ENCODE data around the gene NCAN. TPM values are rescaled to one million over a fixed set of nuclear protein-coding genes. Genes with fewer than 3 reads are reported as not detected.

NCAN gene
- total and polyA plus RNA-seq, 2 of the 13 experiments (the other 11 are each of a cell fraction or from before 2014, with no cell fraction given), result not detected

DNA sequence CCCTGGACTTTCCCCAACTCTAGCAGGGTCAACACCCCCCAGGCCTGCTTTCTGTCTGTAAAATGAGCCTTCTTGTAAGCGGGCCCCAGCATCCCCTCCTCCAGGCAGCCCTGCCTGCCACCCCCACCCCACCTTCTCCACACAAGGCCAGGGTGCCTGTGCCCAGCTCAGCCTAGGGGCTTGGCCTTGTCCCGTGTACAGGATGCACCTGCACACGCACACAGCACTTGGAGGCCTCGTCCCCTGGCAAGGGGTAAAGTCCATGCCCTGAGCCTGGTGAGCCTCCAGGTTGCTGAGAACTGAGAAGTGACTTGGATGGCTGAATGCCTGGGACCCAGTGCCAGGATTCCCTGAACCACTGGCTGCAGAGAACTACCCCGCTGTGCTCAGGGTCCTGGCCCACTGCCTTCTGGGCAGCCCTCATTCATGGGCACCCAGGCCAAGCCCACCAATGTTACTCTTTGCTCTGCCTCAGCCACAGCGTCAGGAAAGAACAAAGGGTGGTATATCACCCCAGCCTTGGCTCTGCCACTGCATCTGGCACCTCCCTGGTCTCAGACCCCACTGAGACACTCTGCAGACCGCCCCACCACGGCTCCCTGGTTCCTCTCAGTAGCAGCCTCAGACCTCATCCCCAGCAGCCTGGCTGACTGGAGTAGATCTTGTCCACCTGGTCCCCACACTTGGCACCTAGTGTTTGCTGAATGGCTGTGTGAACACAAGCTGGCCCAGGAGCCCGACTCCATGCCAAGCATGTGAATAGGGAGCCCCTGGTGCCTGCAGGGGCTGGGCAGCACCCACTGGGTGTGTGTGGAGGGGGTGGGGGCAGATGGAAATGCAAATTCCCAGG, 63.2 kb downstream of the NCAN start (continued):
- TF ChIP-seq ZNF556 (CRISPR knock-in tag; IDR thresholded peaks at IDR 0.05; ENCODE audit: borderline replicate concordance), result no peak
- TF ChIP-seq DPF2 (CRISPR knock-in tag; IDR thresholded peaks at IDR 0.05; ENCODE audit: borderline replicate concordance, low read depth), result 0 out of 2 replicates have a peak, but pooled peaks have one; percentile 45
- TF ChIP-seq, protein P1, sequence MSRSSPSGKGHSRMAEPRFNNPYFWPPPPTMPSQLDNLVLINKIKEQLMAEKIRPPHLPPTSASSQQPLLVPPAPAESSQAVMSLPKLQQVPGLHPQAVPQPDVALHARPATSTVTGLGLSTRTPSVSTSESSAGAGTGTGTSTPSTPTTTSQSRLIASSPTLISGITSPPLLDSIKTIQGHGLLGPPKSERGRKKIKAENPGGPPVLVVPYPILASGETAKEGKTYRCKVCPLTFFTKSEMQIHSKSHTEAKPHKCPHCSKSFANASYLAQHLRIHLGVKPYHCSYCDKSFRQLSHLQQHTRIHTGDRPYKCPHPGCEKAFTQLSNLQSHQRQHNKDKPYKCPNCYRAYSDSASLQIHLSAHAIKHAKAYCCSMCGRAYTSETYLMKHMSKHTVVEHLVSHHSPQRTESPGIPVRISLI (CRISPR knock-in tag; IDR thresholded peaks at IDR 0.05; ENCODE audit: borderline replicate concordance), result no peak
- TF ChIP-seq MTA1 (CRISPR knock-in tag; IDR thresholded peaks at IDR 0.05; ENCODE audit: borderline replicate concordance), result peak; percentile 23; the same call in 1 of the 2 replicates
- TF ChIP-seq PHF21A (CRISPR knock-in tag; IDR thresholded peaks at IDR 0.05), result 0 out of 2 replicates have a peak, but pooled peaks have one; percentile 39
- no peak for TF ChIP-seq ZSCAN9 (CRISPR knock-in tag; IDR thresholded peaks at IDR 0.05; ENCODE audit: borderline replicate concordance)
- no peak for TF ChIP-seq KLF12 (CRISPR knock-in tag; IDR thresholded peaks at IDR 0.05; ENCODE audit: borderline replicate concordance)
- no peak for TF ChIP-seq ZNF253 (CRISPR knock-in tag; IDR thresholded peaks at IDR 0.05; ENCODE audit: borderline replicate concordance)
- TF ChIP-seq ETV5 (CRISPR knock-in tag; IDR thresholded peaks at IDR 0.05; ENCODE audit: borderline replicate concordance), result no peak
- TF ChIP-seq AGO2 (optimal IDR thresholded peaks at IDR 0.05; ENCODE audit: low read depth, low read length), result peak; percentile 47
- no peak for TF ChIP-seq CC2D1A (CRISPR knock-in tag; IDR thresholded peaks at IDR 0.05)
- TF ChIP-seq ZFY (CRISPR knock-in tag; IDR thresholded peaks at IDR 0.05), result no peak
- TF ChIP-seq MIXL1 (CRISPR knock-in tag; IDR thresholded peaks at IDR 0.05), result no peak
- TF ChIP-seq ZNF446 (CRISPR knock-in tag; IDR thresholded peaks at IDR 0.05), result no peak
- peak; percentile 37; the same call in 1 of the 2 replicates for TF ChIP-seq PAXIP1 (CRISPR knock-in tag; conservative IDR thresholded peaks at IDR 0.05)
- TF ChIP-seq RFX1 (IDR thresholded peaks at IDR 0.05), result no peak
- TF ChIP-seq ZNF329 (CRISPR knock-in tag; IDR thresholded peaks at IDR 0.05; ENCODE audit: low read depth), result no peak
- TF ChIP-seq GATA4 (IDR thresholded peaks at IDR 0.05; ENCODE audit: borderline replicate concordance, low read depth), result no peak
- TF ChIP-seq GLI4 (CRISPR knock-in tag; IDR thresholded peaks at IDR 0.05; ENCODE audit: borderline replicate concordance), result no peak
- no peak for TF ChIP-seq SATB2 (CRISPR knock-in tag; IDR thresholded peaks at IDR 0.05)
- TF ChIP-seq EHMT2 (IDR thresholded peaks at IDR 0.05; ENCODE audit: borderline replicate concordance, low read depth, low read length), result no peak
- peak; percentile 89 for TF ChIP-seq HNF4A (CRISPR knock-in tag; IDR thresholded peaks at IDR 0.05)
- no peak for TF ChIP-seq ZNF3 (CRISPR knock-in tag; IDR thresholded peaks at IDR 0.05)
- 0 out of 2 replicates have a peak, but pooled peaks have one; percentile 32 for TF ChIP-seq KDM6A (CRISPR knock-in tag; IDR thresholded peaks at IDR 0.05; ENCODE audit: low read depth)
- TF ChIP-seq HNRNPL (IDR thresholded peaks at IDR 0.05; ENCODE audit: low read depth, low read length), result peak; percentile 93; the same call in 1 of the 2 replicates
- peak; percentile 60; the same call in 1 of the 2 replicates for TF ChIP-seq ZFX (CRISPR knock-in tag; IDR thresholded peaks at IDR 0.05; ENCODE audit: low read depth)

All from HepG2 (cell line).